K562 (cell line): ENCODE measurements around the gene DNASE1L3. TPM values are rescaled to one million over a fixed set of nuclear protein-coding genes. Genes with fewer than 3 reads are reported as not detected.

Source experiments
- ATAC-seq: fragments of 200-7000 bp; cut with Tn5 transposase; 3 replicates; pipeline ENCODE4 v1.9.1; 2020; ENCODE audit warnings: moderate library complexity
- BruUV-seq: library from RNA; stranded (reverse); fragments of 400-500 nt; replicated peaks from 2 replicates; lab custom pipeline; 2021; lab: Mats Ljungman, UMichigan
- CTCF ChIA-PET: fragments of 300-600 bp; formaldehyde crosslinking; extraction: SDS; loops from one replicate; lab custom pipeline; 2021; ENCODE audit warnings: low intra/inter-chr PET ratio; lab: Yijun Ruan, JAX
- POLR2A ChIA-PET: fragments of 300-600, 350-650 bp; sonication (Branson Sonifier 250); formaldehyde crosslinking; extraction: SDS; loops from one replicate; lab custom pipeline; 2021; ENCODE audit warnings: antibody characterized with exemption, inconsistent platforms; lab: Yijun Ruan, JAX
- DNase-seq, 4 experiments: peaks; one replicate each; pipeline versions ENCODE4 v3.0.0 to v3.0.0-alpha.2; 2011 to 2018; ENCODE audit warnings: low spot score in 3 of 4, mixed read lengths in 3 of 4; ENCODE audit errors: extremely low read depth in 1 of 4
- FAIRE-seq: peaks from 2 replicates; lab custom pipeline; 2011; peaks lifted over from hg19 to GRCh38; lab: Jason Lieb, UNC
- H2AFZ ChIP-seq: 2 replicates; pipeline ENCODE4 v1.6.0; 2011; ENCODE audit warnings: low read depth, low read length, control low read depth, inconsistent platforms
- H3K27ac ChIP-seq: fragments of 200-600 bp; 3 replicates; pipeline ENCODE4 v1.8.0; 2011; ENCODE audit warnings: low read depth, mild to moderate bottlenecking, control low read depth, inconsistent platforms, low read length, moderate library complexity, mixed read lengths; ENCODE audit errors: extremely low read depth
- H3K27me3 ChIP-seq, 2 experiments: fragments of 300-600 bp in 1 of 2; 2 replicates in 1 of 2; 3 replicates in 1 of 2; pipeline versions ENCODE4 v1.6.0 to v1.8.0; 2011; ENCODE audit warnings: inconsistent platforms in 2 of 2, low read length in 2 of 2, mild to moderate bottlenecking in 1 of 2, mixed read lengths in 1 of 2, moderate library complexity in 1 of 2; ENCODE audit not compliant: control insufficient read depth in 2 of 2, insufficient read depth in 2 of 2
- H3K36me3 ChIP-seq: fragments of 300-600 bp; 3 replicates; pipeline ENCODE4 v1.8.0; 2011; ENCODE audit warnings: mild to moderate bottlenecking, low read length, inconsistent platforms; ENCODE audit not compliant: control insufficient read depth, insufficient read depth
- H3K4me1 ChIP-seq, 2 experiments: fragments of 200-600 bp in 1 of 2; replicated peaks in 1 of 2; 2 replicates in 1 of 2; 3 replicates in 1 of 2; pipeline versions ENCODE4 v1.5.1 to v1.8.0; 2011; ENCODE audit warnings: inconsistent platforms in 2 of 2, low read length in 2 of 2, mild to moderate bottlenecking in 1 of 2, mixed read lengths in 1 of 2, moderate library complexity in 1 of 2; ENCODE audit not compliant: control insufficient read depth in 2 of 2, insufficient read depth in 2 of 2
- H3K4me2 ChIP-seq: 2 replicates; pipeline ENCODE4 v1.6.1; 2011; ENCODE audit warnings: low read length, control low read depth, inconsistent platforms, mixed read lengths; ENCODE audit not compliant: insufficient read depth
- H3K4me3 ChIP-seq: fragments of 200-600 bp; sonication (generic), shearing (Covaris generic); 2 replicates; pipeline ENCODE4 v1.5.1; 2016; ENCODE audit warnings: control low read depth, inconsistent platforms
- H3K79me2 ChIP-seq: fragments of 200-600 bp; 3 replicates; pipeline ENCODE4 v1.8.0; 2011; ENCODE audit warnings: low read length, inconsistent platforms; ENCODE audit not compliant: control insufficient read depth, insufficient read depth
- H3K9ac ChIP-seq, 2 experiments: 2 replicates each; pipeline versions ENCODE4 v1.6.0 to v1.6.1; 2011; ENCODE audit warnings: low read depth in 2 of 2, low read length in 2 of 2, control low read depth in 1 of 2, inconsistent platforms in 1 of 2, mild to moderate bottlenecking in 1 of 2, mixed read lengths in 1 of 2; ENCODE audit not compliant: insufficient read depth in 1 of 2
- H3K9me1 ChIP-seq: one replicate; pipeline ENCODE4 v1.6.0; 2011; ENCODE audit warnings: inconsistent platforms, mild to moderate bottlenecking, low read length, moderate library complexity; ENCODE audit not compliant: control insufficient read depth, insufficient read depth
- H3K9me3 ChIP-seq: replicated peaks from 2 replicates; pipeline ENCODE4 v1.5.1; 2011; ENCODE audit warnings: low read depth, low read length, inconsistent platforms; ENCODE audit not compliant: control insufficient read depth, insufficient read depth
- H4K20me1 ChIP-seq: replicated peaks from 2 replicates; pipeline ENCODE4 v1.6.1; 2011; ENCODE audit warnings: low read length, inconsistent platforms, mixed read lengths; ENCODE audit not compliant: control insufficient read depth, insufficient read depth
- CXXC5 ChIP-seq: fragments of 250-450 bp; sonication (Bioruptor Pico); IDR thresholded peaks from 2 replicates; pipeline ENCODE4 v1.8.0; 2022; ENCODE audit warnings: inconsistent platforms, mild to moderate bottlenecking, moderate library complexity
- HSF4 ChIP-seq: fragments of 250-450 bp; sonication (Bioruptor Pico); IDR thresholded peaks from 2 replicates; pipeline ENCODE4 v2.1.2; 2022; ENCODE audit warnings: mild to moderate bottlenecking, moderate library complexity, borderline replicate concordance
- KHSRP ChIP-seq: fragments of 450-650 bp; IDR thresholded peaks from 2 replicates; pipeline ENCODE4 v1.6.1; 2017
- PPARD ChIP-seq: fragments of 250-450 bp; sonication (Bioruptor Pico); IDR thresholded peaks from 2 replicates; pipeline ENCODE4 v1.8.0; 2022; ENCODE audit warnings: inconsistent platforms, mild to moderate bottlenecking, moderate library complexity
- WGBS: fragments of 100-300 bp; shearing (Covaris generic); methylation state at CpG from one replicate; pipeline ENCODE4 v1.1.6; 2016; ENCODE audit warnings: low coverage, mixed read lengths; ENCODE audit not compliant: insufficient coverage; ENCODE audit errors: missing lambda C conversion rate; 5-methylcytosine and 5-hydroxymethylcytosine counted together
- in situ Hi-C: fragments of 300-500 bp; cut with MboI; formaldehyde crosslinking; loops from 4 replicates; pipeline ENCODE4 v1.15.0; 2018; ENCODE audit warnings: inconsistent platforms, mixed read lengths
- intact Hi-C: fragments of 100-400 bp; cut with micrococcal nuclease; formaldehyde crosslinking; loops from 2 replicates; pipeline ENCODE4 v1.14.2; 2022
- polyA plus RNA-seq, 8 experiments: library from polyadenylated mRNA; depleted of rRNA in 4 of 8; stranded (reverse) in 5 of 8; unstranded in 3 of 8; fragments of >200 nt; fragmentation: Nextera tagmentation in 2 of 8; fragmentation: Illumina TruSeq in 1 of 8; extraction: Ambion mirVana in 2 of 8; extraction: Trizol in 1 of 8; gene quantifications; 2 replicates each; pipeline versions ENCODE4 v1.2.1 to v1.2.3, GENCODE V29; 2011 to 2014; ENCODE audit warnings: inconsistent platforms in 1 of 8, missing spikeins in 1 of 8
- total RNA-seq, 7 experiments: library from RNA; depleted of rRNA in 6 of 7; stranded (reverse); fragments of >200 nt in 6 of 7; fragmentation: Illumina TruSeq in 2 of 7; extraction: Trizol in 2 of 7; gene quantifications; 2 replicates each; pipeline versions ENCODE4 v1.2.1 to v1.2.3, GENCODE V29; 2011 to 2021; ENCODE audit warnings: low replicate concordance in 1 of 7
- TF ChIP-seq, protein P1 (sequence below), 2 experiments: fragments of 450-650 bp; IDR thresholded peaks; 2 replicates each; pipeline ENCODE4 v1.6.1; 2018; ENCODE audit warnings: mild to moderate bottlenecking in 2 of 2, low read depth in 1 of 2; ENCODE audit not compliant: partially characterized antibody in 2 of 2
- TF ChIP-seq, protein P2 (sequence below): fragments of 450-650 bp; IDR thresholded peaks from 2 replicates; pipeline ENCODE4 v1.6.1; 2014; ENCODE audit warnings: low read depth, mild to moderate bottlenecking, moderate library complexity, borderline replicate concordance

Gene DNASE1L3
- total and polyA plus RNA-seq, 9 of the 15 experiments (the other 6 are each of a cell fraction or from before 2014, with no cell fraction given): 0.06 TPM; not detected in 8

DNA sequence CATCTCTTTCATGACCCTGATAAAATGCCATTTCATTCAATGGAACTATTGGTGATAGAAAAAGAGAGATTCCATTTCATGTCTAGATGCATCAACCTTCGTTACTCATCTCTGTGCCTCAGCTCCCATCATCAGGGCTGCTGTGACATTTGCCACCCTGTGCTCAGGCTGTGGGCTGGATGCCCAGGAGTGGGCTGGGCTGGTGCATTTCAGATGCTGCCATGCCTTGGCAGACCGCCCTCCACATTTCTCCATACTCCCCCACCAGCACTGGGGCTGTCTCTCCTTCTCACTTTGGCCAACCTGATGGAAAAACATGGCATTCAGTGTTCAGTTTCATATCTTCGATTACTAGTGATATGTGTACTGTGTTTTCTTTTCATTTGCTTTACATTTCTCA lies 59.1 kb downstream of the DNASE1L3 start:
- Histone ChIP-seq H3K9me3 (no peaks in the 10 kb centered on the region), H3K27ac (no peak overlapping the region), H3K36me3 (peaks cover 78% of the 10 kb centered on the region; the same call in 2 of the 3 replicates), H3K27me3 (no peaks in the 10 kb centered on the region), H3K79me2 (no peaks in the 10 kb centered on the region), H3K4me2 (no peak overlapping the region), H4K20me1 (no peaks in the 10 kb centered on the region), H3K9me1 (no peaks in the 10 kb centered on the region), H3K9ac (no peak overlapping the region), H3K4me3 (no peak overlapping the region), H2AFZ (no peak overlapping the region), H3K4me1 (no peaks in the 10 kb centered on the region)
- ChIA-PET POLR2A (interaction anchor here (0.6 kb wide), 1 partner anchor 217 kb away, joined by 3 read pairs; no protein-coding TSS in a partner anchor), CTCF (no interaction called here)
- intact Hi-C loops (no loop called here), in situ Hi-C loops (loop anchor here (25.0 kb wide), 1 partner anchor 139 kb away; the partner anchor contains the start of gene FLNB)
- no peak for ATAC-seq
- FAIRE-seq: no peak
- 72% methylated on average over 3 of the region's 3 CpGs for WGBS
- no TSS peak for BruUV-seq
- DNase-seq: no peak
- TF ChIP-seq PPARD (CRISPR knock-in tag) (no peak), CXXC5 (CRISPR knock-in tag) (no peak), KHSRP (no peak), HSF4 (CRISPR knock-in tag) (no peak)
- TF ChIP-seq, protein P1, sequence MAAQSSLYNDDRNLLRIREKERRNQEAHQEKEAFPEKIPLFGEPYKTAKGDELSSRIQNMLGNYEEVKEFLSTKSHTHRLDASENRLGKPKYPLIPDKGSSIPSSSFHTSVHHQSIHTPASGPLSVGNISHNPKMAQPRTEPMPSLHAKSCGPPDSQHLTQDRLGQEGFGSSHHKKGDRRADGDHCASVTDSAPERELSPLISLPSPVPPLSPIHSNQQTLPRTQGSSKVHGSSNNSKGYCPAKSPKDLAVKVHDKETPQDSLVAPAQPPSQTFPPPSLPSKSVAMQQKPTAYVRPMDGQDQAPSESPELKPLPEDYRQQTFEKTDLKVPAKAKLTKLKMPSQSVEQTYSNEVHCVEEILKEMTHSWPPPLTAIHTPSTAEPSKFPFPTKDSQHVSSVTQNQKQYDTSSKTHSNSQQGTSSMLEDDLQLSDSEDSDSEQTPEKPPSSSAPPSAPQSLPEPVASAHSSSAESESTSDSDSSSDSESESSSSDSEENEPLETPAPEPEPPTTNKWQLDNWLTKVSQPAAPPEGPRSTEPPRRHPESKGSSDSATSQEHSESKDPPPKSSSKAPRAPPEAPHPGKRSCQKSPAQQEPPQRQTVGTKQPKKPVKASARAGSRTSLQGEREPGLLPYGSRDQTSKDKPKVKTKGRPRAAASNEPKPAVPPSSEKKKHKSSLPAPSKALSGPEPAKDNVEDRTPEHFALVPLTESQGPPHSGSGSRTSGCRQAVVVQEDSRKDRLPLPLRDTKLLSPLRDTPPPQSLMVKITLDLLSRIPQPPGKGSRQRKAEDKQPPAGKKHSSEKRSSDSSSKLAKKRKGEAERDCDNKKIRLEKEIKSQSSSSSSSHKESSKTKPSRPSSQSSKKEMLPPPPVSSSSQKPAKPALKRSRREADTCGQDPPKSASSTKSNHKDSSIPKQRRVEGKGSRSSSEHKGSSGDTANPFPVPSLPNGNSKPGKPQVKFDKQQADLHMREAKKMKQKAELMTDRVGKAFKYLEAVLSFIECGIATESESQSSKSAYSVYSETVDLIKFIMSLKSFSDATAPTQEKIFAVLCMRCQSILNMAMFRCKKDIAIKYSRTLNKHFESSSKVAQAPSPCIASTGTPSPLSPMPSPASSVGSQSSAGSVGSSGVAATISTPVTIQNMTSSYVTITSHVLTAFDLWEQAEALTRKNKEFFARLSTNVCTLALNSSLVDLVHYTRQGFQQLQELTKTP (IDR thresholded peaks at IDR 0.05; ENCODE audit: low read depth in 1 of 2, partially characterized antibody in 2 of 2): no peak
- TF ChIP-seq, protein P2, sequence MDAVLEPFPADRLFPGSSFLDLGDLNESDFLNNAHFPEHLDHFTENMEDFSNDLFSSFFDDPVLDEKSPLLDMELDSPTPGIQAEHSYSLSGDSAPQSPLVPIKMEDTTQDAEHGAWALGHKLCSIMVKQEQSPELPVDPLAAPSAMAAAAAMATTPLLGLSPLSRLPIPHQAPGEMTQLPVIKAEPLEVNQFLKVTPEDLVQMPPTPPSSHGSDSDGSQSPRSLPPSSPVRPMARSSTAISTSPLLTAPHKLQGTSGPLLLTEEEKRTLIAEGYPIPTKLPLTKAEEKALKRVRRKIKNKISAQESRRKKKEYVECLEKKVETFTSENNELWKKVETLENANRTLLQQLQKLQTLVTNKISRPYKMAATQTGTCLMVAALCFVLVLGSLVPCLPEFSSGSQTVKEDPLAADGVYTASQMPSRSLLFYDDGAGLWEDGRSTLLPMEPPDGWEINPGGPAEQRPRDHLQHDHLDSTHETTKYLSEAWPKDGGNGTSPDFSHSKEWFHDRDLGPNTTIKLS: no peak
